DOHH2 (cell line): ENCODE measurements around the gene ANKRD23.

Experiments
- H3F3A ChIP-seq: fragments of 200-600 bp; sonication (generic), shearing (Covaris generic); 2 replicates; pipeline ENCODE4 v1.6.0; 2016; ENCODE audit warnings: antibody characterized with exemption, mild to moderate bottlenecking; ENCODE audit not compliant: control insufficient read depth, insufficient read depth
- H3K27ac ChIP-seq: fragments of 200-600 bp; sonication (generic); 2 replicates; pipeline ENCODE4 v1.5.1; 2014; ENCODE audit warnings: low read depth, mild to moderate bottlenecking, low read length, moderate library complexity
- H3K27me3 ChIP-seq: fragments of 200-600 bp; sonication (generic); 2 replicates; pipeline ENCODE4 v1.6.1; 2014; ENCODE audit warnings: mild to moderate bottlenecking, low read length, mixed read lengths; ENCODE audit not compliant: control insufficient read depth
- H3K36me3 ChIP-seq: fragments of 200-600 bp; sonication (generic); 2 replicates; pipeline ENCODE4 v1.6.1; 2014; ENCODE audit warnings: mild to moderate bottlenecking, low read length, moderate library complexity, mixed read lengths; ENCODE audit not compliant: control insufficient read depth
- H3K4me1 ChIP-seq: fragments of 200-600 bp; sonication (generic); 2 replicates; pipeline ENCODE4 v1.6.1; 2014; ENCODE audit warnings: mild to moderate bottlenecking, low read length, mixed read lengths; ENCODE audit not compliant: control insufficient read depth
- H3K4me2 ChIP-seq: fragments of 200-600 bp; sonication (generic); 2 replicates; pipeline ENCODE4 v1.6.0; 2014; ENCODE audit warnings: mild to moderate bottlenecking, low read length, moderate library complexity
- H3K4me3 ChIP-seq: fragments of 200-600 bp; sonication (generic); 2 replicates; pipeline ENCODE4 v1.5.1; 2014; ENCODE audit warnings: mild to moderate bottlenecking, low read length, mixed read lengths
- H3K79me2 ChIP-seq: fragments of 200-600 bp; sonication (generic); 2 replicates; pipeline ENCODE4 v1.6.1; 2014; ENCODE audit warnings: mild to moderate bottlenecking, low read length, mixed read lengths; ENCODE audit not compliant: control insufficient read depth
- H3K9me2 ChIP-seq: fragments of 200-600 bp; sonication (generic); replicated peaks from 2 replicates; pipeline ENCODE4 v1.6.1; 2014; ENCODE audit warnings: mild to moderate bottlenecking, low read length, mixed read lengths; ENCODE audit not compliant: control insufficient read depth
- H3K9me3 ChIP-seq: fragments of 200-600 bp; sonication (generic); 2 replicates; pipeline ENCODE4 v1.6.1; 2014; ENCODE audit warnings: antibody characterized with exemption, low read length, mixed read lengths; ENCODE audit not compliant: control insufficient read depth, insufficient read depth
- H4K20me1 ChIP-seq: fragments of 200-600 bp; sonication (generic); 2 replicates; pipeline ENCODE4 v1.6.0; 2014; ENCODE audit warnings: low read depth, mild to moderate bottlenecking, antibody characterized with exemption, low read length, moderate library complexity; ENCODE audit not compliant: control insufficient read depth, insufficient read depth
- EZH2phosphoT487 ChIP-seq: fragments of 200-600 bp; sonication (generic); IDR thresholded peaks from 2 replicates; pipeline ENCODE4 v1.6.1; 2017; ENCODE audit warnings: borderline replicate concordance, mild to moderate bottlenecking, antibody characterized with exemption, low read length, moderate library complexity, mixed read lengths
- TF ChIP-seq, protein P1 (sequence below): fragments of 200-600 bp; sonication (generic); IDR thresholded peaks from one replicate; pipeline ENCODE4 v1.5.1; 2014; ENCODE audit warnings: antibody characterized with exemption, mild to moderate bottlenecking, low read depth, low read length; ENCODE audit not compliant: poor library complexity, severe bottlenecking

Gene ANKRD23

DNA sequence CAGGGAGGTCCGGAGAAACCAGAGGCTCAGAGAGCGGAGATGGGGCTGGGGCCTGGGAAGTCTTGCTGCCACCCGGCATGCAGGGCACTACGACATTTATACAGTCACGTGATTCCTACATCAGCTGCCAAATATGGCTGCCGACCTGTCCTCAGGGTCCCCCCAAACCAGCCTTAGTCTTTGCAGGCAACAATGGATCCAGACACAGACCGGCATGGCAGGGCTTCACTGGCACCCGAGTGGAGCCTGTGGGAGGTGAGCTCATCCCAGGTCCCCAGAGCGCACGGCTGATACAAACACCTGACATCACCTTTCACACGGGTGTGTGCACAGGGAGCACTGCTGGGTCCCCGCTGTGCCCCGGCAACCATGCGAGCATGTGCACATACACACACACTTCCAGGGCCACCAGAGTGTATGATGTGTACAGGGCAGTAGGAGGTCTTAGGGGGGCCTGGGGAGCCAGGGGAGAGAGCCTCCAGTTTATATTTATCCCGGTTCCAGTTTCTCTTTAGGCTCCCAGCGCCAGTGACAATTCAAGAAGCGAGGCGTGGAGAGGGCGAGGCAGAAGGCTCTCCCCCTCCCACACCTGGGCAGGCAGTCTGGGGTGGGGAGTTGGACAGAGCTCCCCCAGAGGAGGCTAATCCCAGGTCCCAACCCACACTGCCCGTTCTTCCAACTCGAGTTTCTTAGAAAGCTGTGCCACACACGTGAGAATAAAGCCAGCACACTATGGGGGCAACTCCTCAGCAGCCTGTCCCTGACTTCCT lies 23.4 kb upstream of the ANKRD23 start:
- Histone ChIP-seq H3K4me2 (peak overlapping the region; percentile 46), H3K36me3 (no peaks in the 10 kb centered on the region), H3K9me3 (no peaks in the 10 kb centered on the region), H3K79me2 (no peaks in the 10 kb centered on the region), H3K27me3 (peaks cover 54% of the 10 kb centered on the region), H3K4me3 (peak overlapping the region; percentile 33; the same call in 1 of the 2 replicates), H3K9me2 (no peaks in the 10 kb centered on the region), H4K20me1 (no peaks in the 10 kb centered on the region), H3K27ac (no peak overlapping the region), H3K4me1 (peaks cover 14% of the 10 kb centered on the region), H3F3A (no peaks in the 10 kb centered on the region)
- TF ChIP-seq EZH2phosphoT487, result no peak
- TF ChIP-seq, protein P1, sequence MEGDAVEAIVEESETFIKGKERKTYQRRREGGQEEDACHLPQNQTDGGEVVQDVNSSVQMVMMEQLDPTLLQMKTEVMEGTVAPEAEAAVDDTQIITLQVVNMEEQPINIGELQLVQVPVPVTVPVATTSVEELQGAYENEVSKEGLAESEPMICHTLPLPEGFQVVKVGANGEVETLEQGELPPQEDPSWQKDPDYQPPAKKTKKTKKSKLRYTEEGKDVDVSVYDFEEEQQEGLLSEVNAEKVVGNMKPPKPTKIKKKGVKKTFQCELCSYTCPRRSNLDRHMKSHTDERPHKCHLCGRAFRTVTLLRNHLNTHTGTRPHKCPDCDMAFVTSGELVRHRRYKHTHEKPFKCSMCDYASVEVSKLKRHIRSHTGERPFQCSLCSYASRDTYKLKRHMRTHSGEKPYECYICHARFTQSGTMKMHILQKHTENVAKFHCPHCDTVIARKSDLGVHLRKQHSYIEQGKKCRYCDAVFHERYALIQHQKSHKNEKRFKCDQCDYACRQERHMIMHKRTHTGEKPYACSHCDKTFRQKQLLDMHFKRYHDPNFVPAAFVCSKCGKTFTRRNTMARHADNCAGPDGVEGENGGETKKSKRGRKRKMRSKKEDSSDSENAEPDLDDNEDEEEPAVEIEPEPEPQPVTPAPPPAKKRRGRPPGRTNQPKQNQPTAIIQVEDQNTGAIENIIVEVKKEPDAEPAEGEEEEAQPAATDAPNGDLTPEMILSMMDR, result no peak

DNA sequence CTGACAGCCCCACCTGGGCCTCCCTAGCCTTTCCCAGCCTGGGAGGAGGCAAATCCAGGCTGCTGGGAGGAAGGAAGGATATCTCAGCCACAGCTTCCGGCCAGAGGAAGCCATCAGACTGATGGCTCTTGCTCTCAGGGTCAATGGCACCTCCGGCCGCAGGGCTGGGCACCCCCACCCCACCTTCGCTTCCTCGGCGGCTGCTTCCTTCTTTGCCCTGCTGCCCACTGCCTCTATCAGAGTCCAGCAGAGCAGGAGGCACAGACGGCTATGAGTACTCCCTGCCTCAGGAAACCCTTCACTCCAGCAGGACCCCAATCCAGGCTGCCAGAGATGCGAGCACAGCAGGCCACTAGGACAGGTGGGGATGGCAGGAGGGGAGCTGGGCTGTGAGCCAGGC lies 22.8 kb upstream of the ANKRD23 start:
- Histone ChIP-seq H3K27me3 (peaks cover 52% of the 10 kb centered on the region), H4K20me1 (no peaks in the 10 kb centered on the region), H3K4me3 (0 out of 2 replicates have a peak overlapping the region, but pooled peaks have one; percentile 33), H3K27ac (no peak overlapping the region), H3K4me1 (peaks cover 14% of the 10 kb centered on the region), H3K79me2 (no peaks in the 10 kb centered on the region), H3K4me2 (peak overlapping the region; percentile 46), H3K36me3 (no peaks in the 10 kb centered on the region), H3K9me3 (no peaks in the 10 kb centered on the region), H3F3A (no peaks in the 10 kb centered on the region), H3K9me2 (no peaks in the 10 kb centered on the region)
- TF ChIP-seq, protein P1, result no peak
- no peak for TF ChIP-seq EZH2phosphoT487

DNA sequence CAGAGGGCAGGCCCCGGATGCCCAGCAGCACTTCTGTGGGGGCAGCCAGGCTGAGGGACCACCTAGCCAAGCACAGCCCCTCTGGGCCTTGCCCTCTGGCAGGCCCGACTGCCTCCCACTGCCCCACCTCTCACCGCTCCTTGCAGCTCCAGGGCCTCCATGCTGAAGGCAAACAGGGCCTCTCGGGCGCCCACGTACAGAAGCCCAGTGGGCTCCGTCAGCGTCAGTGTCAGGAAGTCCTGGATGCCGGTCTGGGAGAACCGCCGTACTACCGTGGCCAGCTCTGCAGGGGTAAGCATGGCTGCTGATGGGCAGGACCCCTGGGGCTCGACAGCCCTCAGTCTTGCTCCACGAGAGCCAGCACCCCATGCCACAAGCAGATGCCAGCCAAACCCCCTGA lies 22.3 kb upstream of the ANKRD23 start:
- Histone ChIP-seq H3K4me2 (no peak overlapping the region), H4K20me1 (no peaks in the 10 kb centered on the region)

More for the DNA sequence above, 22.3 kb upstream of the ANKRD23 start:
- Histone ChIP-seq H3K36me3 (no peaks in the 10 kb centered on the region), H3K4me3 (no peak overlapping the region), H3K9me3 (no peaks in the 10 kb centered on the region), H3K9me2 (no peaks in the 10 kb centered on the region), H3K79me2 (no peaks in the 10 kb centered on the region), H3K4me1 (peaks cover 14% of the 10 kb centered on the region), H3F3A (no peaks in the 10 kb centered on the region), H3K27me3 (peaks cover 49% of the 10 kb centered on the region), H3K27ac (no peak overlapping the region)
- TF ChIP-seq, protein P1, result no peak
- no peak for TF ChIP-seq EZH2phosphoT487
